ENCODE results near the gene ZNF121. TPM values are rescaled to one million over a fixed set of nuclear protein-coding genes. Genes with fewer than 3 reads are reported as not detected.
"Not testable (repeated sequence)": the region's sequence is repeated elsewhere in the genome, so short reads cannot be mapped to it uniquely, and the experiment has no call there.

Gene ZNF121
- total RNA-seq, 2 donors from 2014 or later: 16.1 to 48.6 TPM

DNA sequence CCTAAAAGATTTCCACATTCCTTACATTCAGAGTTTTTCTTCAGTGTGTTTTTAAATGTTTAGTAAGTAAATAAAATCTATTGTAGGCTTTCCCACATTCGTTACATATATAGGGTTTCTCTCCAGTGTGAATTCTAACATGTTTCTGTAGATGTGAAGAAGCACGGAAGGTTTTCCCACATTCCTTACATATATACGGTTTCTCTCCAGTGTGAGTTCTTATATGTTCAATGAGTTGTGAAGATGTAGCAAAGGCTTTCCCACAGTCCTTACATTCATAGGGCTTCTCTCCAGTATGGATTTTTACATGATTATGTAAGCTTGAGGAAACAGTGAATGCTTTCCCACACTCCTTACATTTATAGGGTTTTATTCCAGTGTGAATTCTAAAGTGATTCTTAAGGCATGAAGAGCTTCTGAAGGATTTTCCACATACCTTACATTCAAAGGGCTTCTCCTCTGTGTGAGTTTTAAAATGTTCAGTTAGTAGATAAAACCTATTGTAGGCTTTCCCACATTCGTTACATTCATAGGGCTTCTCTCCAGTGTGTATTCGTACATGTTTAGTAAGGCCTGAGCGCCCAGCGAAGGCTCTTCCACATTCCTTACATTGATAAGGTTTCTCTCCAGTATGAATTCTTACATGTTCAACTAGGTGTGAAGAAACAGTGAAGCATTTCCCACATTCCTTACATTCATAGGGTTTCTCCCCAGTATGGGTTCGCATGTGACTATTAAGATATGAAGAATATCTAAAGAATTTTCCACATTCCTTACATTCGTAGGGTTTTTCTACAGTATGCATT is 18.2 kb downstream of the ZNF121 start:
- no peak overlapping the region for H3K27ac ChIP-seq
- H3K36me3 ChIP-seq: peaks cover 65% of the 10 kb centered on the region
- ATAC-seq (ENCODE audit: insufficient number of reproducible peaks, low FRiP score, low read depth) (no peak), DNase-seq (ENCODE audit: low spot score) (no peak)
- H3K4me1 ChIP-seq (ENCODE audit: control insufficient read depth in 1 of 2, low read depth in 2 of 2): no peaks in the 10 kb centered on the region
- TF ChIP-seq, protein P1, sequence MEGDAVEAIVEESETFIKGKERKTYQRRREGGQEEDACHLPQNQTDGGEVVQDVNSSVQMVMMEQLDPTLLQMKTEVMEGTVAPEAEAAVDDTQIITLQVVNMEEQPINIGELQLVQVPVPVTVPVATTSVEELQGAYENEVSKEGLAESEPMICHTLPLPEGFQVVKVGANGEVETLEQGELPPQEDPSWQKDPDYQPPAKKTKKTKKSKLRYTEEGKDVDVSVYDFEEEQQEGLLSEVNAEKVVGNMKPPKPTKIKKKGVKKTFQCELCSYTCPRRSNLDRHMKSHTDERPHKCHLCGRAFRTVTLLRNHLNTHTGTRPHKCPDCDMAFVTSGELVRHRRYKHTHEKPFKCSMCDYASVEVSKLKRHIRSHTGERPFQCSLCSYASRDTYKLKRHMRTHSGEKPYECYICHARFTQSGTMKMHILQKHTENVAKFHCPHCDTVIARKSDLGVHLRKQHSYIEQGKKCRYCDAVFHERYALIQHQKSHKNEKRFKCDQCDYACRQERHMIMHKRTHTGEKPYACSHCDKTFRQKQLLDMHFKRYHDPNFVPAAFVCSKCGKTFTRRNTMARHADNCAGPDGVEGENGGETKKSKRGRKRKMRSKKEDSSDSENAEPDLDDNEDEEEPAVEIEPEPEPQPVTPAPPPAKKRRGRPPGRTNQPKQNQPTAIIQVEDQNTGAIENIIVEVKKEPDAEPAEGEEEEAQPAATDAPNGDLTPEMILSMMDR (IDR thresholded peaks at IDR 0.05): no peak
- no peaks in the 10 kb centered on the region for H3K27me3 ChIP-seq (replicated peaks; ENCODE audit: insufficient read depth)
- H3K4me3 ChIP-seq: no peak overlapping the region
- H3K9me3 ChIP-seq: peaks cover 99% of the 10 kb centered on the region

DNA sequence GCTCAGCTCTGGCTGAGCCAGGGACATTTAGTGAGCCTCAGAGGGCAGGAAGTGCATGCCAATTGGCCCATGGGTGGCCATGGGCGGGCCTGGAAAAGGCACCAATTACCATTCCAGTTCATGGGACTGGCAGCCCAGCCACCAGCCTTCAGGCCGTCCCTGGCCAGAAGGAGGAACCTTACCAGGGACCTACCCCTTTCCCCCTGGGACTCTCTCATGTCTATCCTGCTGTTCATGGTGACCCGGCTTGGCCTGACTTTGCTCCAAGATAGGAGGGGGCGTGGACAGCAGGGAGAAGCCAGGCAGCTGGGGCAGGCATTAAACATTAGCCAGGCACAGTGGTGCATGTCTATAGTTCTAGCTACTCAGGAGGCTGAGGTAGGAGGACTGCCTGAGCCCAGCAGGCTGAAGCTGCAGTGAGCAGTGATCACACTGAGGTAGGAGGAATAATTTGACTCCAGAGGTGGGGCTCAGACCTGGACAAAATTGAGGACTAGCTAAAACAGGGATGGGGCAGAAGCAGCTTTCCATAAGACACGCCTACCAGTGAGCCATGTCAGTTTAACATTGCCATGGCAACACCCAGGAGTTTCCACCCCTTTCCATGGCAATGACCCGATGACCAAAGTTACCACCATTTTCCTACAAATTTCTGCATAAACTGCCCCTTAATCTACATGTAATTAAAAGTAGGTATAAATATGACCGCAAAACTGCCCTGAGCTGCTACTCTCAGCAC is 31.6 kb downstream of the ZNF121 start:
- Histone ChIP-seq H3K36me3 (peaks cover 3% of the 10 kb centered on the region), H3K9me3 (peaks cover 22% of the 10 kb centered on the region), H3K27ac (no peak overlapping the region), H3K27me3 (replicated peaks; ENCODE audit: insufficient read depth) (no peaks in the 10 kb centered on the region), H3K4me1 (ENCODE audit: control insufficient read depth in 1 of 2, low read depth in 2 of 2) (no peaks in the 10 kb centered on the region), H3K4me3 (no peak overlapping the region)
- DNase-seq (ENCODE audit: low spot score) (no peak), ATAC-seq (ENCODE audit: insufficient number of reproducible peaks, low FRiP score, low read depth) (no peak)
- TF ChIP-seq, protein P1 (IDR thresholded peaks at IDR 0.05): no peak

DNA sequence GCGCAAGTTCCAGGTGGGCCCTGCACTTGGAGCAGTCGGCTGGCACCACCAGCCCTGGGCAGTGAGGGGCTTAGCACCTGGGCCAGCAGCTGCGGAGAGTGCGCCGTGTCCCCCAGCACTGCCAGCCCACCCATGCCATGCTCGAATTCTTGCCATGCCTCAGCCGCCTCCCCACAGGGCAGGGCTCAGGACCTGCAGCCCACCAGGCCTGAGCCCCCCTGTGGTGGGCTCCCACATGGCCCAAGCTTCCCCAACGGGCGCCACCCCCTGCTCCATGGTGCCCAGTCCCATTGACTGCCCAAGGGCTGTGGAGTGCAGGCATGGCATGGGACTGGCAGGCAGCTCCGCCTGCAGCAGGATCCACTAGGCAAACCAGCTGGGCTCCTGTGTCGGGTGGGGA is 36.4 kb downstream of the ZNF121 start:
- ATAC-seq (ENCODE audit: insufficient number of reproducible peaks, low FRiP score, low read depth) (no peak), DNase-seq (ENCODE audit: low spot score) (no peak)
- TF ChIP-seq, protein P1 (IDR thresholded peaks at IDR 0.05): no peak
- no peak overlapping the region for H3K4me3 ChIP-seq
- H3K36me3 ChIP-seq: no peaks in the 10 kb centered on the region
- H3K4me1 ChIP-seq (ENCODE audit: control insufficient read depth in 1 of 2, low read depth in 2 of 2): no peaks in the 10 kb centered on the region
- no peak overlapping the region for H3K27ac ChIP-seq
- H3K9me3 ChIP-seq: peaks cover 8% of the 10 kb centered on the region
- no peaks in the 10 kb centered on the region for H3K27me3 ChIP-seq (replicated peaks; ENCODE audit: insufficient read depth)

DNA sequence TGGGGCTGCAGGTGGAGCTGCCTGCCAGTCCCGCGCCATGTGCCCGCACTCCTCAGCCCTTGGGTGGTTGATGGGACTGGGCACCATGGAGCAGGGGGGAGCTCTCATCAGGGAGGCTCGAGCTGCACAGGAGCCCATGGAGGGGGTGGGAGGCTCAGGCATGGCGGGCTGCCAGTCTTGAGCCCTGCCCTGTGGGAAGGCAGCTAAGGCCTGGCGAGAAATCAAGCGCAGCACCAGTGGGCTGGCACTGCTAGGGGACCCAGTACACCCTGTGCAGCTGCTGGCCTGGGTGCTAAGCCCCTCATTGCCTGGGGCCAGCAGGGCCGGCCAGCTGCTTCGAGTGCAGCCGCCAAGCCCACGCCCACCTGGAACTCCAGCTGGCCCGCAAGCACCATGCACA is 43.0 kb downstream of the ZNF121 start:
- not testable (repeated sequence) for H3K36me3 ChIP-seq; DNase-seq (ENCODE audit: low spot score); H3K27me3 ChIP-seq (replicated peaks; ENCODE audit: insufficient read depth); ATAC-seq (ENCODE audit: insufficient number of reproducible peaks, low FRiP score, low read depth); H3K27ac ChIP-seq; H3K4me3 ChIP-seq; H3K9me3 ChIP-seq
- H3K4me1 ChIP-seq (ENCODE audit: control insufficient read depth in 1 of 2, low read depth in 2 of 2): peaks cover 6 to 19% of the 10 kb centered on the region in 2 donors

DNA sequence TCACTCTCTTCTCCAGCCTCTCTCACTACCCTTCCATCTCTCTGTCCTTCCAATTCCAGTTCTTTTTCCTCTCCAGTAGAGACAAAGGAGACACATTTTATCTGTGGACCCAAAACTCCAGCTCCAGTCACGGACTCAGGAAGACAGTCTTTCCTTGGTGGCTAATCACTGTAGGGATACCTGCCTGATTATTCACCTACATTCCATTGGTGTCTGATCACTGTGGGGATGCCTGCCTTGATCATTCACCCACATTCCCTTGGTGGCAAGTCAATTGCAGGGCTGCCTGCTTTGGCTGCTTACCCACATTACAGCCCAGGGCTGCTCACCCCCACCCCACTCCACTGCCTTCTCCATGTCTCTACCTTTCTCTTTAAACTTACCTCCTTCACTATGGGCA is 44.4 kb downstream of the ZNF121 start:
- not testable (repeated sequence) for H3K9me3 ChIP-seq; DNase-seq (ENCODE audit: low spot score); H3K4me3 ChIP-seq; H3K27ac ChIP-seq; H3K27me3 ChIP-seq (replicated peaks; ENCODE audit: insufficient read depth); ATAC-seq (ENCODE audit: insufficient number of reproducible peaks, low FRiP score, low read depth)
- Histone ChIP-seq H3K36me3 (peaks cover 14% of the 10 kb centered on the region), H3K4me1 (ENCODE audit: control insufficient read depth in 1 of 2, low read depth in 2 of 2) (peaks cover 6 to 19% of the 10 kb centered on the region in 2 donors)

DNA sequence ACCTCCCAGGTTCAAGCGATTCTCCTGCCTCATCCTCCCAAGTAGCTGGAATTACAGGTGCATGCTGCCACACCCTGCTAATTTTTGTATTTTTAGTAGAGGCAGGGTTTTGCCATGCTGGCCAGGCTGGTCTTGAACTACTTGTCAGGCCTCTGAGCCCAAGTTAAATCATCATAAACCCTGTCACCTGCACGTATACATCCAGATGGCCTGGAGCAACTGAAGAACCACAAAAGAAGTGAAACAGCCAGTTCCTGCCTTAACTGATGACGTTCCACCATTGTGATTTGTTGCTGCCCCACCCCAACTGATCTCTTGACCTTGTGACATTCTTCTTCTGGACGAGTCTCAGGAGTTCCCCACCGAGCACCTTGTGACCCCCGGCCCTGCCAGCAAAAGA is 45.1 kb downstream of the ZNF121 start:
- DNase-seq (ENCODE audit: low spot score); H3K27me3 ChIP-seq (replicated peaks; ENCODE audit: insufficient read depth); H3K9me3 ChIP-seq; ATAC-seq (ENCODE audit: insufficient number of reproducible peaks, low FRiP score, low read depth): not testable (repeated sequence)
- peak overlapping the region; percentile 74 for H3K4me3 ChIP-seq
- H3K36me3 ChIP-seq: peaks cover 21% of the 10 kb centered on the region
- peak overlapping the region; percentile 91 to 93 for H3K27ac ChIP-seq
- peaks cover 6 to 19% of the 10 kb centered on the region in 2 donors for H3K4me1 ChIP-seq (ENCODE audit: control insufficient read depth in 1 of 2, low read depth in 2 of 2)
